Osteocyte (in vitro differentiated cells): Measurements from ENCODE around the gene SH3RF1. TPM values are rescaled to one million over a fixed set of nuclear protein-coding genes. Genes with fewer than 3 reads are reported as not detected.
A peak's percentile ranks its signal among the peaks of the same experiment; 100 is the strongest.

Source experiments
- DNase-seq: peaks from one replicate; pipeline ENCODE4 v3.0.0; 2021; ENCODE audit warnings: mixed read lengths; ENCODE audit not compliant: unreplicated experiment; ENCODE audit errors: extremely low spot score
- H3K27ac Mint-ChIP-seq: one replicate; pipeline ENCODE4 v1.8.0; 2021; ENCODE audit warnings: mild to moderate bottlenecking, mixed read lengths; ENCODE audit not compliant: unreplicated experiment
- H3K27me3 Mint-ChIP-seq: one replicate; pipeline ENCODE4 v1.8.0; 2021; ENCODE audit warnings: mixed read lengths; ENCODE audit not compliant: unreplicated experiment
- H3K36me3 Mint-ChIP-seq: one replicate; pipeline ENCODE4 v1.8.0; 2021; ENCODE audit warnings: mixed read lengths; ENCODE audit not compliant: unreplicated experiment
- H3K4me1 Mint-ChIP-seq: one replicate; pipeline ENCODE4 v1.8.0; 2021; ENCODE audit warnings: mixed read lengths; ENCODE audit not compliant: unreplicated experiment
- H3K4me3 Mint-ChIP-seq: one replicate; pipeline ENCODE4 v1.8.0; 2021; ENCODE audit warnings: mild to moderate bottlenecking, moderate library complexity, mixed read lengths; ENCODE audit not compliant: unreplicated experiment
- H3K9me3 Mint-ChIP-seq: one replicate; pipeline ENCODE4 v1.8.0; 2021; ENCODE audit warnings: mixed read lengths; ENCODE audit not compliant: unreplicated experiment
- CTCF ChIP-seq: fragments of 200-600 bp; sonication (generic); IDR thresholded peaks from 2 replicates; pipeline ENCODE4 v1.5.0; 2021; ENCODE audit warnings: antibody characterized with exemption, mild to moderate bottlenecking, moderate library complexity
- total RNA-seq: library from RNA; stranded (reverse); gene quantifications from 2 replicates; pipeline ENCODE4 v1.2.1, GENCODE V29; 2021

SH3RF1 gene
- total RNA-seq, 1 donor from 2014 or later = 31.8 TPM

GRCh38 chr4:169103966-169104412 is 166.8 kb downstream of the SH3RF1 start:
- Mint-ChIP-seq H3K4me3 (no peak overlapping the region), H3K36me3 (peaks cover 11% of the 10 kb centered on the region), H3K4me1 (peaks cover 58% of the 10 kb centered on the region), H3K27ac (peak overlapping the region; percentile 71), H3K27me3 (no peaks in the 10 kb centered on the region), H3K9me3 (no peaks in the 10 kb centered on the region)
- TF ChIP-seq CTCF = no peak
- no peak for DNase-seq

- no peak for TF ChIP-seq CTCF
- no peaks in the 10 kb centered on the region for H3K27me3 Mint-ChIP-seq
- H3K9me3 Mint-ChIP-seq = peaks cover 4% of the 10 kb centered on the region
- peaks cover 18% of the 10 kb centered on the region for H3K36me3 Mint-ChIP-seq
- peak overlapping the region; percentile 28 for H3K27ac Mint-ChIP-seq
- H3K4me3 Mint-ChIP-seq = no peak overlapping the region
- H3K4me1 Mint-ChIP-seq = peaks cover 74% of the 10 kb centered on the region
- no peak for DNase-seq
Measured at GRCh38 chr4:169102026-169102425, 168.7 kb downstream of the SH3RF1 start.

GRCh38 chr4:169100670-169101101 is 170.1 kb downstream of the SH3RF1 start:
- Mint-ChIP-seq H3K4me3 (no peak overlapping the region), H3K36me3 (peaks cover 25% of the 10 kb centered on the region), H3K9me3 (peaks cover 4% of the 10 kb centered on the region), H3K27me3 (no peaks in the 10 kb centered on the region), H3K4me1 (peaks cover 80% of the 10 kb centered on the region), H3K27ac (peak overlapping the region; percentile 96)
- TF ChIP-seq CTCF = no peak
- DNase-seq = no peak

GRCh38 chr4:169099771-169100180 is 171.0 kb downstream of the SH3RF1 start:
- peak overlapping the region; percentile 96 for H3K27ac Mint-ChIP-seq
- H3K4me1 Mint-ChIP-seq = peaks cover 79% of the 10 kb centered on the region

More at GRCh38 chr4:169099771-169100180, 171.0 kb downstream of the SH3RF1 start:
- H3K27me3 Mint-ChIP-seq = no peaks in the 10 kb centered on the region
- peaks cover 30% of the 10 kb centered on the region for H3K36me3 Mint-ChIP-seq
- DNase-seq = no peak
- TF ChIP-seq CTCF = no peak
- peaks cover 4% of the 10 kb centered on the region for H3K9me3 Mint-ChIP-seq
- peak overlapping the region; percentile 2 for H3K4me3 Mint-ChIP-seq
